Measurements from ENCODE around the gene CELF4.
A peak's percentile ranks its signal among the peaks of the same experiment; 100 is the strongest.

CELF4 gene

DNA sequence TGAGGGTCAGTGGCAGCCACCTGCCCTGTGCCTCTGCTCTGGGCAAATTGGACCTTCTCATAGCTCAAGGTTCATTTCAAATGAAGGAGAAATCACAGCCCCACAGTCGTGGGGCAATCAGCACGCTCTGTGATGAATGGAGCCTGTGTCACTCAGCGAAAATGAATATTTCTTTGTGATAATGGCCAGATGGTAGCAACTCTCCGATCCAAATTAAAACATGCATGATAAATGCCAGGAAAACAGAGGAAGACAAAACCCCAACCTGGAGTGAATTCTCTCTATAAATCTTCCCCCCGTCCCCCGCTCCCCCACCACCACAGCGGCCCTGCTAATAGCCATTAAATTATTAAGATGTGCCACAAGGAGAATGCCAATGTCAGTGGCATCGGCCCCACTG lies 258.4 kb downstream of the CELF4 start:
- no peak for DNase-seq

DNA sequence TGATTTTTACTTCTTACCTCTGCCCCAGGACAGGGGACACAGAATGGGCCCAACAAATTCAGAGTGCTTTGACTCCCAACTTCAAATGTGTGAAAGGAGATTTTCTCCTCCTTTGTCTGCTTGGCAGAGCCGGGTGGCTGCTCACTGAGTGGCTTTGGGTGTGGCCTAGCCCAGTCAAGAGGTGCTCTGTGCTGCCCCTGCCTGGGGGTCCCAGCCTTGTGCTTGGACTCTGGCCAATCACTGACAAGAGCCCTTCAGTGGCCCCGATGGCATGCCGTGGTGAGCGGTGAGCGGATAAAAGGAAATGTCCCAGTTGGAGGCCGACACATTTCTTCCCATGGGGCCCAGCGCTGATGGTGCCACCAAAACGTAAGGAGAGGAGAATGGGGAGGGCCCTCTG lies 259.2 kb downstream of the CELF4 start:
- DNase-seq, result no peak

DNA sequence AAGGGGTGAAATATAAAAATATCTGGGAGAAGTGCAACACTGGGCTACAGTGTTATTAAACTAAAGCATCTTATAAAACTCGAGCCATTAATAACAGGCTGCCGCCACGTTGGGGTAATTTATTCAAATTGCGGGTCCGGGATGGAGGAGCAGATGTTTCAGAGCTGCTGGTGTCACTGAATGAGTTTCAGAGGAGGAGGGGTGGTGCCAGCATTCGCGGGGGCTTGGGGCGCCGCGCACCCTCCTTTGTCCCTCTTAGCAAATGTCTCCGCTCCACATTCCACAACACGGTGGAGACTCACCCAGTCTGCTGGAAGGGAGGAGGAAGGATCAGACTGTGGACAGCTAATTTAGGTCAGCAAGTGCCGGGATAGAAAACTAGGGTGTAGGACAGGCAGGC lies 260.5 kb downstream of the CELF4 start:
- no peak for DNase-seq

DNA sequence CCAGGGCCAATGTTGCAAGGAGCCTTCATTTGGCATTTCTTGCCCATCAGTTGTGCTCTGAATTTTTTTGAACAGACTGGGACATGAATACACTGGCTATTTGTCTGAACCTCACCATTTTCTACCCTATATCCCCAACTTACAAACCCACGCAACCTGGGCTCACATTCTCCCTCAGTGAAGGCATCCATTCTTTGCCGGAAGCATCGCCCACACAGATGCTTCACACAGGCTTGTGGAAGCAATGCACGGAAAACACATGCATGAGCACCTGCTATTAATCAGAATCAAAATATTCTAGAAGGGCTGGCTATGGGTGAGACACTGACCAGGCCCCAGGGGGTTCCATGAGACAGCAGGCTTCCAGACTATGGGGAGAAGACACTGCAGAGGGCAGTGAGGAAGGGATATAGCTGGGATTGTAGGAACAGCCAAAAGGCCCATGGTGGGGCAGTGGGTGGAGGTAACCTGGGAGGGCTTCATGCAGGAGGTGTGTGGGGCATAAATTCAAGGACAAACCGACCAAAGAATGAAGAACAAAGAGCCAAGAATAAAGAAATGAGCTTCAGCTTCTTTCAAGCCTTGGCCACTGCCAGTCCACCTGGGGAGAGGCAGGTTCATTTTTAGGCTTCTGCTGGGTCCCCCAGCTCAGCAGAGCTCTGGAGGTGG lies 261.5 kb downstream of the CELF4 start:
- DNase-seq, result no peak

DNA sequence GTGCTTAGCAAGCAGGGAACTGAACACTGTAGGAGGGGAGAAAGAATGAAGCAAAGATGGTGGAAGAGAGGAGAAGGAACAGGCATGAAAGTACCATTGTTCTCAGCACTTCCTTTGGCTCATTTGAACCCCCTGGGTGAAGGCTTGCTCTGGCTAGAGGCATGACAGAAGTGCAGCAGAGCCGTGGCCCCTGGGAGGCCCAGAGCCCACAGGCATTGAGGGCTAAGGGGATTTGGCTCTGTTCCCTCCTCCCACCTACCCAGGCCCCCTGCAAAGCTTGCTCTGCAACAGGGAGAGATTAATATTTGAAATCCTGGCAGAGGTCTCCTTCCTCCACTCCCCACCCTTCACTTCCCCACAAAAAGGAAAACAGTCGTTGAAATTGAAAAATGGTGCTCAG lies 262.6 kb downstream of the CELF4 start:
- no peak for DNase-seq

DNA sequence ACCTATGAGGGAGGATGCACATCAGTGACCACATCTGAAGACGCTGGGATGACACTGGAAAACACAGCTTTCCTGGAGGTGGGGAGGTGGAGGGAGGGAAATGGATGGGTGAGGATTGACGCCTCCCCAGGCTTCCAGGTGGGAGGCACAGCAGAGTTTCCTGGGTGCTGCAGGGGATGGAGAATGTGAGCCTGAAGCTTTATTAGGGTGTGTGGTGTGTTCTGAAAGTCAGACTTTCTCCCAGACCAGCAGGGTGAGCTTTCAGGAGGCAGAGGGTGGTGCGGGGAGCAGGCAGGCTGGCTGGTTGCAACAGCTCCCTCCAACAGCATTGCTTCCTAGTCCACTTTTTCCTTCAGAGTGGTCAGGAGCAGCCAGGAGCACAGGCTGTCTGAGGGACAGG lies 263.1 kb downstream of the CELF4 start:
- DNase-seq, result no peak

DNA sequence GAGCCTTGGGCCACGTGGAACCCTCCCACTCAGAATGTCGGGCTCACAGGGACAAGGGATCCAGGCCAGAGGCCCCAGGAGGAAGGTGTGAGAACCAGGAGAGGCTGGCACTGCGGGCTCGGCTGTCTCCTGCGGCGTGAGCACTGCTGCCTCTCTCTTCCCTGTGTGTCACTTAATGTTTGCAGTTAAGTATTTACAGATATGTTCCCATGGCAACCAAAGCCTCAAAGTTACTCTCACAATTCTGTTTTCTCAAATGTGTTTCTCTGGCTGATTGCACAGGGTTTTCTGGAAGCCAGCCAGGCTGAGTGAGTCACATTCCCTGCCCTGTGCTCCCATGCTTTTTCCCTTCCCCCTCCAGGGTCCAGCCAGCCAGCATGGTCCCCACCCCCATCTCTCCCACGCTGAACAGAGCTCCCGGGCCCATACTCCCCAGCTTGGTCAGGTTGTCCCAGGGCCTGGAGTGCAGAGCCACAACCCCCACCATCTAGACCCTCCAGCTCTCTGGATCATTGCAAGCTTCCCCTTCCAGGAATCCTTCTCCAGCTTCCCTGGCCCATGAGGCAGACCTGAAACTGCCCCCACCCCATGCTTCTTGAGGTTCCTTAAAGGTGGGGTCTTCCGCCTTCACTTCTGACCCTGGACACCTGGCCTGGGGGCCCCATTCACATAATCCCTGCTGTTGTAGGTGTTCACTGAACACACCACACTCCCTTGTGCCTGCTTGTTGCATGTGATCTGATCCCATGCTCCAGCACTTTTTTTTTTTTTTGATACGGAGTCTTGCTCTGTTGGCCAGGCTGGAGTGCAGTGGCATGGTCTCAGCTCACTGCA lies 265.9 kb downstream of the CELF4 start:
- DNase-seq, result peak; percentile 98

DNA sequence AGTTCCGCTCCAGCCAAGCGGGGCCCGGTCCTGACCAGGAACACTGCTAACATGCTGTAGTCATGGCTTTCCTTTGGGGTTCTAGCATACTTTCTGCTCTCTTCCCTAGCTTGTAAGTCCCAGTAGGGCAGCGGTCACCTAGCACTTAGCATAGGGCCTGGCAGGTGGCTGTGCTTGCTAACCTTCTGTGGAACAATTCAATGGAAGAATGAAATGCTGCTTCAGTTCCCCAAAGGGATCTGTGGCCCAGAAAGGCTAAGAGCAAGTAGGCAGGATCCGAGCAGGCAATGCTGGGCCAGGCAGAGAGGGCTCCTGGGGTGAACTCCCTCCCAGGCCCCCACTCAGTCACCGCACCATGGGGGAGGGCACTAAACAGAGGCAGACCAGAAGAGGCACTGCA lies 266.8 kb downstream of the CELF4 start:
- no peak for DNase-seq

DNA sequence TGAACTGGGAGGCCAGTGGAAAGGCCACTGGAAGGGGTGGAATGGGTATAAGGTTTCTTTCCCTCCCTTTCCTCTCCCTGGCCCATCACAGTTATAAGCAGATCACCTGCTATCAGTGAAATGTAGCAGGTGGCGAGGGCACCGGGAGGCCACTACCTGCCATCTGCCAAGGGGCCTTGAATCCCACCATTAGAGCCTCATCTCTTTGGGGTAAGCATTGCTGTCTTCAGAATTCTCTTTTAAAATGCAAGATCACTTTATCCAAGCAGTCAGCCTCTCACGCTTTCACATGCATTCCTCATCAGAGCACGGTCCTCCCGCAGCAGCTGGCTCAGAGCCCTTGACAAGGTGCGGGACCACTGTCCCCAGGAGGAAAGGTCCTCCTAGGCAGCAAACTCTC lies 268.5 kb downstream of the CELF4 start:
- DNase-seq, result no peak

DNA sequence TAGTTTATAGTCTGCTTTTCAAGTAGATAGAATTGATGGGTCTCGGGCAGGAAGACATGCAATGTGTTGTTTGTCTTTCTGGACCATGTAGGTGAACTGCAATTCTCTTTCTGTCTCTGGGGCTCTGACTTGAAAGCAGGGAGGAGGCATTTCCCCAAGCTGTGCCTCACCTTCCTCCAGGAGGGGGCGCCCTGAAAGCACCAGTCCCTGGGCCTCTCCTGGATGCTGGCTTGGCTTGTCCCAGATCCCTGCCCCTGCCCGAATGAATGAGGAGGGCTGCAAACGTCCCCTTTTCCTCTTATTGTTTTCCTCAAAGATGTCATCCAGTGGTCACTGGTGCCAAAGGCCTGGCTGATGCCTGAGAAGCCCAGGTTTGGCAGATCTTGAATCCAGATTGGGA lies 270.6 kb downstream of the CELF4 start:
- no peak for DNase-seq

DNA sequence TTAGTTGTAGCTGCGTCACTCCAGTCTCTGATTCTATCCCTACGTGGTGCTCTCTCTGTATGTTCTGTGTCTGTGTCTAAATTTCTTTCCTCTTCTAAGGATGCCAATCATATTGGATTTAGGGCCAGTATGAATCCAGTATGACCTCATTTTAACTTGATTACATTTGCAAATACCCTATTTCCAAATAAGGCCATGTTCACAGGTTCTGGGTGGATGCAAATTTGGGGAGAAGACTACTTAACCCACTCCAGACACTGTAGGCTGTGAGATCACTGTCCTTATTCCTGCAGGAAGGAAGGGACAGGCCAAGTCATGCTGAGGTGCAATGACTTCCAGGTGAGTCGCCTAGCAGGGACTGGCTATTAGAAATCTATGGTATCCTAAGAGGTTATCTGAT lies 272.2 kb downstream of the CELF4 start:
- DNase-seq, result no peak

DNA sequence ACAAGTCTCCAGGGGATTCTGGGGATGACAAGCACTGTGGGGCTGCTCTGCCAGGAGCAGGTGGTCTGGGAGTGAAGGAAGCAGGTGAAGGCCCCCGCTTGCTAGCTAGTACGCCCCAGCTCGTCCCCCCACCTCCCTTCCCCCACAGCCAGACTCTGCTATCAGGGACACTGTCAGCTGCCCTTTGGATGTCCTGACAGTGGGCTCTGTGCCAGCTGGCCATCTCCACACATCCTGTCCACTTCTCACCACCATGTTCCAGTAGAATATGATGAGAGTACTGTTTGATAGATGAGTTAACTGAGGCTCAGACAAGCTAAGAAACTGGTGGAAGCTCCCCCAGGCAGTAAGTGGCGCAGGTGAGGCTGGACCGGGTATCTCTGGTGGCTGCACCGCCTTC lies 276.2 kb downstream of the CELF4 start:
- DNase-seq, result no peak

DNA sequence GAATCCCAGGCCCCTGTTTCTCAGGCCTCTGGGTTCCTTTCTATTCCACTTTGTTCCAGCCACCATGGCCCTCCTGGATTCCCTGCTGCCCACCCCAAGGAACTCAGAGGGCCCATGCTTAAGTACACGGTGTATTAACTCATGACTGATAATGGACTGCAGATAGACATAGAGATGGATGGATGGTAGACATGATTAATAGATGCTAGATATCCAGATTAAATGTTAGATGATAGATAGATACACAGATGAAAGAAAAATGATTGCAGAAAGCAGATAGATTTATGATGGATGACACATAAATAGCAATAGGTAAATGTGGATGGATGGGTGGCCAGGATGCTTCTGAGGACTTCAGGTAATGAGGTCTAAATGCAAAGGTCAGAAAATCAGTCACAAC lies 278.0 kb downstream of the CELF4 start:
- DNase-seq, result no peak

DNA sequence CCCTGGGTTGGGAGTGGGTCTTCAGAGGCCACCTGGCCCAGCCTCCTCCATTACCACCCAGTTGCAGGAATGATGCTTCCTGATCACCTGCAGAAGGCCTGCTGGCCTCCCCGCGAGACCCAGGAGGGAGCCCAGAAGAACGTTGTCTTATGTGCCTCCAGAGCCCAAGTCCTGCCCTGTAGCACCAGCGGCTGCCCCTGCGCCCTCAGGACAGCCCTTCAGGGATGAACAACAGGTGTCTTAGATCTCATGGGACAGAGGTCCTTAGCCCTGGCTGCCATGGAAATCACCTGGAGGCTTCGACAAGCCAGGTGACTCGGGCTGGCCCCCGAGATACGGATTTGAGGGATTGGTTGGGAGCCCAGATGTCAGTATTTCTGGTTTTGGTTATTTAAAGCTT lies 278.8 kb downstream of the CELF4 start:
- DNase-seq, result no peak

DNA sequence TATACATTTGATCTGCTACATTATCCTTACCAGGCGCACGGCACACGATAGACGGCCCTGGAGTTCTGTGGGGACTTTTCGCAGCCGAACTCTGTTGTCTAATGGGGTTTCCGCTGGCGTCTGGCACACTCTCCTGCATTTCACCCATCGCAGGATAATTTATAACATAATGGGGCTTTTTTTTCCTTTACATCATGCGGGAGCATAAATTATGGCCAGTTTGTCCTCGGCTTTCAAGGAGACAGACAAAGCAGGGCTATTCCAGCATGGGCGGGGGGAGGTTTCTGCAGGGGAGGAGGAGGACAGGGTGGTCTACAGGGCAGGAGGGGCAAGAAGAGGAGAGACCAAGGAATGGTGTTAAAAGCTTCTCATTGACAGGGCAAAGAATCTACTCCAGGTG lies 279.8 kb downstream of the CELF4 start:
- DNase-seq, result no peak

DNA sequence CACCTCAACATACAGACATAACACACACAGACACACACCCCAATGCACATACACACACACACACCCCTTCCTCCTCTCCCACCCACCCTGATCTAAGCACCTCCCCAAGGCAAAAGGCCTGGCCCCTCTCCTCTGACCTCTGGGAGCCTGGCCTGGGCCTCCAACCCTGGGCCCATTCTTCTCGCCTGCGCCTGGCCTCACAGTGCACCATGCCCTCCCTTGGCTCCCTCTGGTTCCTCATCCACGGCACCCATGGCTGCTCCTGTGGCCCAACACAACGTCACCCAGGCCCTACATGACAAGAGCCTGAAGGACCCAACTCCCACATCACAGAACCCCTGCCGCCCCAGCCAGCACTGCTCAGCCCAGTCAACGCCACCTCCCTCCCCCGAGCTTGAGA lies 281.3 kb downstream of the CELF4 start:
- DNase-seq, result no peak

DNA sequence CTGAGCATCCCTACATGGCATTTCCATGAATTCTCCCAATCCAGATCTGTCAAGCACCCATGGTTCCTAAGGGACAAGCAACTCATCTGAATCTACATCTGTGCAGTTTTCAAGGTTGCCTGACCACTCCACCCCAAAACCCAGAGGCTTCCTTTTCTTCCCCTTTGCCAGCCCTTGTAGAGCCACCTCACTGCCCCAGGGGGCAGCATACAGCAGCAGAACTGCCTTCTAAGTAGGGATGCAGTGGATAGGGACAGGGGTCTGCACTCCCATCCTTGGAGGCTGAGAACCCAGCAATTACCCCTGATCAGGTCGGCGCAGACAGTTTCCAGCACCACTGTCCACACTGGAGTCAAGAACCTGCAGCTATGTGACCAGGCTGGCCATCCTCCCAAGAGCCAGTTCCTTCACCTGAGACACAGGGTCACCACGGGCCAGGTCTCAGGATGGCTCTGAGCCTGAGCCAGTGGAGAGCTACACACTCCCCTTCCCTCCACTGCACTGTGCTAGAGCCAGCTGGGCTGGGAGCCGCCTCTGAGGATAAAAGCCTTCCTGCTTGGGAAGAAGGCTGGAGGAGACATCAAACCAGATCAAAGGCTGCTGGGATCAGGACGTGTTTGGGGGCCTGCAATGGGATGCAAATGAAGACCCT lies 283.1 kb downstream of the CELF4 start:
- DNase-seq, result no peak

DNA sequence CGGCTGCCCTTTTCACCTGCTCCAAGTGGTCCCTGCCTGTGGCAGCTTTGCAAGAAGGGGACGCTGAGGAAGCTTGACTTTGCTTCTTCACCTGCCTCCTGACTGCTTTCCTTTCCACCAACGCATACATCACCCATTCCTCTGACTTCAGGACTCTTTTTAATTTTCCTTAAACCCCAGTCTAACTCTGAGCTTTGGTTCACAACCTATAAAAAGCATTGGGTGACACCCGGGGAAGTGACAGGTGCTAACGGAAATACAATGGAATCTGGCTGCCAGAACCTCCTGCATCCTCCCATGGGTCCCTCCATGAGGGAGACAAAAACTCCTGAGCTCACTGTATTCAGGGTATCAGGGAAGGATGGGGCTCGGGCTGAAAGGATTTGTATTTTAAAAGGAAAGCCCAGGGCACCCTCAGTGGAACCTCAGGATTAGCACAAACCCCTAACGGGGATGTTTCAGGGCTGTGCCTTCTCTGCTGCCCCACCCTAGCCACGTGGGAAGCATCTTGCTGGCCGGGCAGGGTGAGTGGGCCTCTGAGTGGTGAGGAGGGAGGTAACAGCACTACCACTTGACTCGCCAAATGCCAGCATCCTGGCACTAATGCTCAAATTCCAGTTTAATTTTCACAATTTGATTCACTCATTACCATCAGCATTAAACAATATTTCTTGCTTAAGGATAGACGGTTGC lies 284.8 kb downstream of the CELF4 start:
- no peak for DNase-seq

DNA sequence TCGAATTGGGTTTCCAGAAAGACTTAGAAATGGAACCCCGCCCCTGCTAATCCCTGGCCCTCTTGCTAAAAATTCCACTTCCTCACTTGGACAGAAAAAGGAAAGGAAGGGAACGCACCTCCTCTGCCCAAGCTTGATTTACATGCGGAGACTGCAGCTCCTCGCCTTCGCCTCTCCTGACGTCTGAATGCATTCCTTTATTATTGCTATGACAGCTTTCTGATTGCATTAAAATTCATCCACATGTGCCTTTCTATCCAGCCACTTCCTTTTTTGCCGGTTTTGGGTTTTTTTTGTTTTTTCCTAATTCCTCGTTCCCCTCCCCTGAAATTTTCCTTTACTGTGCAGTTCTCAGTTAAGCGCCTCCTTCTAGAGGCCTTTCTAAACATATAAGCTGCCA lies 287.8 kb downstream of the CELF4 start:
- DNase-seq, result no peak

DNA sequence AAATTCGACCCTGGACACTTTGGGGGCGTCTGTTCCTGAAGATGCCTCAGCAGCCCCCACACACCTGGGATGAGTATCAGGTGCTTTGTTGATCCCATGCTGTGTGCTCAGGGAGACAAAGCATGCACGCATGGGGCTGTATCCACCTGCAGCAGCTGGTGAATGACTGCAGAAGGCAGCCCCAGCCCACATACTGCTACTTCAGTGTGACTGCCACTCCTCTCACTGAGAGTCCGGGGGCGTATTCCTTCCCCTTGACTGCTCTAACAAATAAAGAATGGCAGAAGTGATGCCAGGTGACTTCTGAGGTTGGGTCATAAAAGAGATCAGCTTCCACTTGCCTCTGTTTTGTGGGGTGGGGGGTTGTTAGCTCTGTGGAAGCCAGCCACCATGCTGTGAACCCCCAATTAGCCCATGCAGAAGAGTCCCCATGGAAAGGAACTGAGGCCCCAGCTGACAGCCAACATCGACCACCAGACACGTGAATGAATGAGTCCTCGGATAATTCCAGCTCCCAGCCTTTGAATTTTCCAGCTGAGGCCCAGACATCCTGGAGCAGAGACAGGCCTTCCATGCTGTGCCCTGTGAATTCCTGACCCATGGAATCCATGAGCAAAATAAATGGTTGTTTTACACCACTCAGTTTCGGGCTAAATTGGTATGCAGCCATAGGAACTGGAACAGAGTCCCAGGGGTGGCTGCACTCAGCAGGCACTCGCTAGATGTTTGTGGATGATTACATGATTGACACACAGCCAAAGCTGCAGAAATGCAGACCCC lies 289.3 kb downstream of the CELF4 start:
- no peak for DNase-seq

DNA sequence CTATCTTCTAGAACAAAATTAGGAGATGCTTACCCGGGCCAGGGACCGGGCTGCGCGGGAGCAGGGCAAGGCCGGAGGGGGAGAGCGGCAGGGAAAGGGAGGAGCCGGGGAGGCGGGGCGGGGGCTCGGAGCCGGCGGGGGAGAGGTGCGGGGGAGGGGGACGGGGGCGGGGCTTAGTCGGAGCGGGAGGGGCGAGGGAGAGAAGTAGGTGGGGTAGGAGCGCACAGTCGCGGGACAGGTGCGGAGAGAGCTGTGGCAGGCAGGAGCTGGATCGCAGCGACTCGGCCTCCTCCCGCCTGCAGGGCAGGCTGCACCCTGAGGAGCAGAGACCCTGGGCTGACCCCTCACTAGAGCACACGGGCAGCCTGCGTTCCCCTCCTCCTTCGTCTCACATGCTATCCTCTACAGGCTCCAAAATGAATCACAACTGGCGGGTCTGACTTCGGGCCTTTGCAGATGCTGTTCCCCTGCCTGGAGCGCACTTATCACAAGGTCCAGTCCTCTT lies 290.3 kb downstream of the CELF4 start:
- no peak for DNase-seq

Measured in NCI-H1105 (cell line).